IMR-90 (cell line): Measurements from ENCODE around the gene IQSEC1. TPM values are rescaled to one million over a fixed set of nuclear protein-coding genes. Genes with fewer than 3 reads are reported as not detected.

Experiments
- ATAC-seq: fragments of 200-7000 bp; cut with Tn5 transposase; 2 replicates; pipeline ENCODE4 v1.9.1; 2020; ENCODE audit warnings: low read depth, mild to moderate bottlenecking, moderate library complexity
- BruUV-seq: library from RNA; stranded (reverse); fragments of 400-500 nt; replicated peaks from 2 replicates; lab custom pipeline; 2021; lab: Mats Ljungman, UMichigan
- CTCF ChIA-PET: fragments of 300-600 bp; formaldehyde crosslinking; extraction: SDS; loops from one replicate; lab custom pipeline; 2021; ENCODE audit warnings: antibody characterized with exemption; lab: Yijun Ruan, JAX
- POLR2A ChIA-PET: fragments of 300-600 bp; sonication (Branson Sonifier 250); formaldehyde crosslinking; loops from one replicate; lab custom pipeline; 2022; ENCODE audit warnings: antibody characterized with exemption; ENCODE audit not compliant: unreplicated experiment; lab: Charles Lee
- DNase-seq: peaks from one replicate; pipeline ENCODE4 v3.0.0; 2013
- H2AFZ ChIP-seq: replicated peaks from 2 replicates; pipeline ENCODE3; 2013; ENCODE audit warnings: low read length, mild to moderate bottlenecking; ENCODE audit not compliant: poor library complexity
- H2AK5ac ChIP-seq: 2 replicates; pipeline ENCODE4 v1.6.1; 2013; ENCODE audit warnings: low read depth, low read length, inconsistent platforms
- H2AK9ac ChIP-seq: replicated peaks from 2 replicates; pipeline ENCODE3; 2013; ENCODE audit warnings: mild to moderate bottlenecking, low read depth, low read length, moderate library complexity; ENCODE audit not compliant: poor library complexity
- H2BK120ac ChIP-seq: 2 replicates; pipeline ENCODE4 v1.6.1; 2013; ENCODE audit warnings: low read depth, low read length, inconsistent platforms
- H2BK15ac ChIP-seq: 3 replicates; pipeline ENCODE4 v1.6.1; 2013; ENCODE audit warnings: low read depth, low read length, inconsistent platforms
- H2BK20ac ChIP-seq: 2 replicates; pipeline ENCODE4 v1.6.1; 2013; ENCODE audit warnings: low read depth, mild to moderate bottlenecking, inconsistent platforms, low read length, moderate library complexity
- H2BK5ac ChIP-seq: 2 replicates; pipeline ENCODE4 v1.6.1; 2013; ENCODE audit warnings: mild to moderate bottlenecking, low read depth, low read length, inconsistent platforms; ENCODE audit not compliant: poor library complexity, severe bottlenecking
- H3K14ac ChIP-seq: replicated peaks from 2 replicates; pipeline ENCODE4 v1.6.1; 2013; ENCODE audit warnings: low read depth, low read length, inconsistent platforms
- H3K18ac ChIP-seq: 2 replicates; pipeline ENCODE4 v1.6.1; 2013; ENCODE audit warnings: low read depth, low read length, control low read depth
- H3K23ac ChIP-seq: 2 replicates; pipeline ENCODE4 v1.6.1; 2013; ENCODE audit warnings: low read depth, low read length, inconsistent platforms
- H3K27ac ChIP-seq: 2 replicates; pipeline ENCODE4 v1.5.1; 2013; ENCODE audit warnings: mild to moderate bottlenecking, control low read depth, low read length; ENCODE audit not compliant: insufficient read depth
- H3K27me3 ChIP-seq: 2 replicates; pipeline ENCODE4 v1.6.1; 2013; ENCODE audit warnings: low read length; ENCODE audit not compliant: control insufficient read depth, insufficient read depth
- H3K36me3 ChIP-seq: 2 replicates; pipeline ENCODE4 v1.6.1; 2013; ENCODE audit warnings: low read length, mixed read lengths; ENCODE audit not compliant: control insufficient read depth, insufficient read depth
- H3K4ac ChIP-seq: 2 replicates; pipeline ENCODE4 v1.6.1; 2013; ENCODE audit warnings: low read depth, low read length, inconsistent platforms
- H3K4me1 ChIP-seq: 2 replicates; pipeline ENCODE4 v1.6.1; 2013; ENCODE audit warnings: low read length, mixed read lengths; ENCODE audit not compliant: control insufficient read depth, insufficient read depth
- H3K4me2 ChIP-seq: 2 replicates; pipeline ENCODE4 v1.6.1; 2013; ENCODE audit warnings: low read depth, mild to moderate bottlenecking, control low read depth, low read length, moderate library complexity
- H3K4me3 ChIP-seq: 2 replicates; pipeline ENCODE4 v1.5.1; 2013; ENCODE audit warnings: low read depth, mild to moderate bottlenecking, control low read depth, low read length, moderate library complexity; ENCODE audit not compliant: insufficient read depth
- H3K56ac ChIP-seq: 2 replicates; pipeline ENCODE4 v1.6.1; 2013; ENCODE audit warnings: low read length, inconsistent platforms; ENCODE audit not compliant: insufficient read depth; ENCODE audit errors: extremely low read depth
- H3K79me1 ChIP-seq, 2 experiments: 2 replicates each; pipeline ENCODE4 v1.6.1; 2013; ENCODE audit warnings: low read length in 2 of 2, inconsistent platforms in 1 of 2, low read depth in 1 of 2
- H3K9ac ChIP-seq: 2 replicates; pipeline ENCODE4 v1.6.1; 2013; ENCODE audit warnings: low read depth, low read length, control low read depth
- H3K9me1 ChIP-seq: 2 replicates; pipeline ENCODE4 v1.6.1; 2013; ENCODE audit warnings: low read length, inconsistent platforms; ENCODE audit not compliant: insufficient read depth
- H3K9me3 ChIP-seq: 2 replicates; pipeline ENCODE4 v1.6.1; 2013; ENCODE audit warnings: low read length; ENCODE audit not compliant: control insufficient read depth, insufficient read depth
- H4K20me1 ChIP-seq: 2 replicates; pipeline ENCODE4 v1.6.1; 2013; ENCODE audit warnings: low read length, inconsistent platforms; ENCODE audit not compliant: insufficient read depth
- H4K5ac ChIP-seq: 2 replicates; pipeline ENCODE4 v1.6.1; 2013; ENCODE audit warnings: mild to moderate bottlenecking, low read depth, low read length, control low read depth
- H4K8ac ChIP-seq, 2 experiments: 2 replicates each; pipeline ENCODE4 v1.6.1; 2013; ENCODE audit warnings: low read depth in 2 of 2, low read length in 2 of 2, control low read depth in 1 of 2, inconsistent platforms in 1 of 2
- H4K91ac ChIP-seq: 2 replicates; pipeline ENCODE4 v1.6.1; 2013; ENCODE audit warnings: low read depth, low read length, inconsistent platforms; ENCODE audit not compliant: insufficient read depth
- BHLHE40 ChIP-seq: fragments of 150-350 bp; IDR thresholded peaks from 2 replicates; pipeline ENCODE4 v1.6.1; 2016; ENCODE audit warnings: mild to moderate bottlenecking, low read depth, low read length
- CHD1 ChIP-seq: IDR thresholded peaks from 2 replicates; pipeline ENCODE4 v1.6.1; 2012; ENCODE audit warnings: low read depth, low read length, improper control_type of control experiment
- FOS ChIP-seq: fragments of 150-350 bp; IDR thresholded peaks from 2 replicates; pipeline ENCODE4 v1.6.1; 2016; ENCODE audit warnings: low read depth, low read length
- MAZ ChIP-seq: IDR thresholded peaks from 2 replicates; pipeline ENCODE4 v1.6.1; 2012; ENCODE audit warnings: low read depth, mild to moderate bottlenecking, low read length, improper control_type of control experiment, moderate library complexity, borderline replicate concordance
- MXI1 ChIP-seq: IDR thresholded peaks from 2 replicates; pipeline ENCODE4 v1.6.1; 2012; ENCODE audit warnings: low read depth, mild to moderate bottlenecking, low read length, moderate library complexity, borderline replicate concordance
- NFE2L2 ChIP-seq: fragments of 150-350 bp; IDR thresholded peaks from 2 replicates; pipeline ENCODE4 v1.6.1; 2016; ENCODE audit warnings: low read depth, mild to moderate bottlenecking, low read length
- POLR2A ChIP-seq: IDR thresholded peaks from 2 replicates; pipeline ENCODE4 v1.6.1; 2012; ENCODE audit warnings: mild to moderate bottlenecking, low read depth, low read length
- WGBS, 2 experiments: methylation state at CpG; one replicate each; pipeline versions ENCODE4 v1.1.5 to v1.1.7; 2013; ENCODE audit warnings: missing lambda C conversion rate in 2 of 2; ENCODE audit not compliant: insufficient read length in 1 of 2; ENCODE audit errors: extremely low coverage in 2 of 2; 5-methylcytosine and 5-hydroxymethylcytosine counted together
- dilution Hi-C: fragments of 300-500 bp; cut with HindIII; formaldehyde crosslinking; loops from one replicate; pipeline ENCODE4 v1.14.3; 2018; ENCODE audit warnings: low sequenced_read_pairs; ENCODE audit not compliant: unreplicated experiment
- in situ Hi-C: fragments of 300-500 bp; cut with MboI; formaldehyde crosslinking; loops from 3 replicates; pipeline ENCODE4 v1.14.3; 2019; ENCODE audit warnings: low sequenced_read_pairs, inconsistent platforms, mixed read lengths
- intact Hi-C: fragments of 100-400 bp; cut with micrococcal nuclease; formaldehyde crosslinking; loops from 2 replicates; pipeline ENCODE4 v1.10.0; 2022
- polyA plus RNA-seq, 3 experiments: library from polyadenylated mRNA; depleted of rRNA; stranded (reverse); fragments of >200 nt; gene quantifications; 2 replicates each; pipeline ENCODE4 v1.2.3, GENCODE V29; 2012; ENCODE audit warnings: low replicate concordance in 1 of 3
- total RNA-seq: library from RNA; depleted of rRNA; stranded (reverse); fragments of >200 nt; gene quantifications from 2 replicates; pipeline ENCODE4 v1.2.3, GENCODE V29; 2012
- TF ChIP-seq, protein P1 (sequence below): fragments of 150-350 bp; IDR thresholded peaks from 2 replicates; pipeline ENCODE4 v1.6.1; 2017; ENCODE audit warnings: mild to moderate bottlenecking, antibody characterized with exemption, low read length, low read depth
- TF ChIP-seq, protein P2 (sequence below): fragments of 150-350 bp; IDR thresholded peaks from 2 replicates; pipeline ENCODE4 v1.6.1; 2016; ENCODE audit warnings: low read depth, mild to moderate bottlenecking, low read length, moderate library complexity, borderline replicate concordance

The IQSEC1 gene
- total and polyA plus RNA-seq, 2 of the 4 experiments (the other 2 are of a cell fraction), result 5.9 to 11.9 TPM

DNA sequence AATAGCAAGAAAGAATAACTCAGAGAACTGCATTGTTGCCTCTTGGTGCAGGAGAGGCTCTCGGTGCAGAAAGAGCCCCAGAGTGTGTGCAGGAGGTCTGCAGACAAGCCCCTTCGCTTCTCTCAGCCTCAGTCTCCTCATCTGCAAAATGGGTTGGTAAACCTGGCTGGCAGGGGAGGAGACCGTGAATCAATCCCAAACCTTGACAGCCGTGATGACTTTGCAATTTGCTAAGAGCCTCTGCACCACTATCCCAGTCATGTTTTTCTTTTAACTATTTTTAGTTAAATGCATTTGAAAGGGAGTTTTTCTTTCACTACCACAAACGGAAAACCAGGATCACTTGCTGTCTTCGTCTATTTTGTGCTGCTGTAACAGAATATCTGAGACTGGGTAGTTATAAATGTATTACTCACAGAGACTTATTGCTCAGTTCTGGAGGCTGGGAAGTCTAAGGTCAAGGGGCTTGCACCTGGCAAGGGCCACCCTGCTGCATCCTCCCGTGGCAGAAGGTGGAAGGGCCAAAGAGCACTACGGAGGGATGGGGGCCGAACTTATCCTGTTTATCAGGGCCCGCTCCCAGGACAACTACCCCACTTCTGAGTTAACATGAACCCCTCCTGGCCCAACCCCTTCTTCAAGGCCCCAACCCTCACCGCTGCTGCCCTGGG, 14.2 kb upstream of the IQSEC1 start:
- H2BK120ac ChIP-seq, result no peak overlapping the region
- ChIA-PET POLR2A (no interaction called here), CTCF (no interaction called here)
- no peaks in the 10 kb centered on the region for H3K79me1 ChIP-seq
- DNase-seq (no peak), ATAC-seq (no peak)
- H3K27me3 ChIP-seq, result peaks cover 22% of the 10 kb centered on the region
- 40% methylated on average over 1 of the region's 11 CpGs; no CpG with 5 or more reads in 1 of the 2 experiments for WGBS, 2 experiments
- no peaks in the 10 kb centered on the region for H4K20me1 ChIP-seq
- H3K9me1 ChIP-seq, result no peaks in the 10 kb centered on the region
- no peak overlapping the region for H3K27ac ChIP-seq
- dilution Hi-C loops (no loop called here), intact Hi-C loops (no loop called here), in situ Hi-C loops (loop anchor here (10.0 kb wide), 1 partner anchor 557 kb away; no protein-coding TSS in a partner anchor)
- no peaks in the 10 kb centered on the region for H3K36me3 ChIP-seq
- H2AK5ac ChIP-seq, result no peak overlapping the region
- H4K8ac ChIP-seq, result no peak overlapping the region
- no peak overlapping the region for H2BK5ac ChIP-seq
- no peak overlapping the region for H4K91ac ChIP-seq
- no peak overlapping the region for H3K56ac ChIP-seq
- H3K4me3 ChIP-seq, result no peak overlapping the region
- H3K9ac ChIP-seq, result no peak overlapping the region
- no peak overlapping the region for H3K4ac ChIP-seq
- H2AFZ ChIP-seq, result no peak overlapping the region
- H2BK20ac ChIP-seq, result no peak overlapping the region
- H3K18ac ChIP-seq, result no peak overlapping the region
- no peak overlapping the region for H3K23ac ChIP-seq
- H3K4me1 ChIP-seq, result no peaks in the 10 kb centered on the region
- no TSS peak for BruUV-seq
- no peak overlapping the region for H4K5ac ChIP-seq
- no peak overlapping the region for H3K14ac ChIP-seq
- H2AK9ac ChIP-seq, result no peak overlapping the region
- no peak overlapping the region for H3K4me2 ChIP-seq
- no peak overlapping the region for H2BK15ac ChIP-seq
- no peak for TF ChIP-seq FOS
- no peak for TF ChIP-seq CHD1
- no peak for TF ChIP-seq POLR2A
- TF ChIP-seq MXI1, result no peak
- no peak for TF ChIP-seq NFE2L2
- TF ChIP-seq, protein P1, sequence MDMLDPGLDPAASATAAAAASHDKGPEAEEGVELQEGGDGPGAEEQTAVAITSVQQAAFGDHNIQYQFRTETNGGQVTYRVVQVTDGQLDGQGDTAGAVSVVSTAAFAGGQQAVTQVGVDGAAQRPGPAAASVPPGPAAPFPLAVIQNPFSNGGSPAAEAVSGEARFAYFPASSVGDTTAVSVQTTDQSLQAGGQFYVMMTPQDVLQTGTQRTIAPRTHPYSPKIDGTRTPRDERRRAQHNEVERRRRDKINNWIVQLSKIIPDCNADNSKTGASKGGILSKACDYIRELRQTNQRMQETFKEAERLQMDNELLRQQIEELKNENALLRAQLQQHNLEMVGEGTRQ, result no peak
- TF ChIP-seq MAZ, result no peak
- TF ChIP-seq, protein P2, sequence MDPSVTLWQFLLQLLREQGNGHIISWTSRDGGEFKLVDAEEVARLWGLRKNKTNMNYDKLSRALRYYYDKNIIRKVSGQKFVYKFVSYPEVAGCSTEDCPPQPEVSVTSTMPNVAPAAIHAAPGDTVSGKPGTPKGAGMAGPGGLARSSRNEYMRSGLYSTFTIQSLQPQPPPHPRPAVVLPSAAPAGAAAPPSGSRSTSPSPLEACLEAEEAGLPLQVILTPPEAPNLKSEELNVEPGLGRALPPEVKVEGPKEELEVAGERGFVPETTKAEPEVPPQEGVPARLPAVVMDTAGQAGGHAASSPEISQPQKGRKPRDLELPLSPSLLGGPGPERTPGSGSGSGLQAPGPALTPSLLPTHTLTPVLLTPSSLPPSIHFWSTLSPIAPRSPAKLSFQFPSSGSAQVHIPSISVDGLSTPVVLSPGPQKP, result no peak
- no peak for TF ChIP-seq BHLHE40
- no peaks in the 10 kb centered on the region for H3K9me3 ChIP-seq
